Measurements from ENCODE around the gene SDC1.
A peak's percentile ranks its signal among the peaks of the same experiment; 100 is the strongest.

DNA sequence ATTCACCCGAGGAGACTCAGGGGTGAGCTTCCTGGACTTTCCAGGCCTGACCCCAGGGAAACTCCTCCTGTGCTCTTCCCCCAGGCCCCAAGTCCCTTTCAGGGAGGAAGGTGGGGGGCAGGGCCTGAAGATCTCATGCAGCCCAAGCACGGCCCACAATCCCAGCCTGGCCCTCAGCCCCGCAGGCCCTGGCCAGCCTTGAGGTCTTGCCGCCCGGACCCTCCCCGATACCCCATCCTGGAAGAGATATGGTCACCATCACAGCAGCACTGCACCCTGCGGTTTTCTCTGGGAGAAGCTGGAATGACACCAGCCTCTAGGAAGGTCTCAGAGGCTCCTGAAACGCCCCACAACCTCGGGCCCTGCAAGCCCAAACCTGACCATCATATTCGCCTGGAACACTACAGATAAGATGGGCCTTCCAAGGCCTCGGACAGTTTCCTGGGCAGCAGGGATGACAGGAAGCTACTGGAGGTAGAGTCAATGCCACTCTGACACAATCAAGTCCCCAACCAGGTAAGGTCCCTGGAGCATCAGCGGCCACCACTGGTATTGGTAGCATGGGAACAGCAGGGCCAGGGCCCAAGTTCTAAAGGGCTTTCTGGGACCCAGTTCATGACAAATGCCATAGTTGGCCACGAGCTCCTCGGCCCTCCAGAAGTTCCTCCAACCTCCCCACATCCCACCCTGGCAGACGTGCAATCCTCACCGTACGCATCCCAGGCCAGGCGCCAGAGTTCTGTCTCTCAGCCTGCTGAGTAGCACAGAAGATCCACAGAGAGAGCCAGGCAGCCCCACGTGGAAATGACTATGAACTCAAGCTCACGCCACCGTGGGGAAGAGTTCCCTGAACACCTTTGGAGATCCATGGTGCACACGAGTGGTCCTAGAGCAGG is 8.6 kb downstream of the SDC1 start:
- TF ChIP-seq, protein P1, sequence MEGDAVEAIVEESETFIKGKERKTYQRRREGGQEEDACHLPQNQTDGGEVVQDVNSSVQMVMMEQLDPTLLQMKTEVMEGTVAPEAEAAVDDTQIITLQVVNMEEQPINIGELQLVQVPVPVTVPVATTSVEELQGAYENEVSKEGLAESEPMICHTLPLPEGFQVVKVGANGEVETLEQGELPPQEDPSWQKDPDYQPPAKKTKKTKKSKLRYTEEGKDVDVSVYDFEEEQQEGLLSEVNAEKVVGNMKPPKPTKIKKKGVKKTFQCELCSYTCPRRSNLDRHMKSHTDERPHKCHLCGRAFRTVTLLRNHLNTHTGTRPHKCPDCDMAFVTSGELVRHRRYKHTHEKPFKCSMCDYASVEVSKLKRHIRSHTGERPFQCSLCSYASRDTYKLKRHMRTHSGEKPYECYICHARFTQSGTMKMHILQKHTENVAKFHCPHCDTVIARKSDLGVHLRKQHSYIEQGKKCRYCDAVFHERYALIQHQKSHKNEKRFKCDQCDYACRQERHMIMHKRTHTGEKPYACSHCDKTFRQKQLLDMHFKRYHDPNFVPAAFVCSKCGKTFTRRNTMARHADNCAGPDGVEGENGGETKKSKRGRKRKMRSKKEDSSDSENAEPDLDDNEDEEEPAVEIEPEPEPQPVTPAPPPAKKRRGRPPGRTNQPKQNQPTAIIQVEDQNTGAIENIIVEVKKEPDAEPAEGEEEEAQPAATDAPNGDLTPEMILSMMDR (IDR thresholded peaks at IDR 0.05) = no peak
- TF ChIP-seq POLR2A (IDR thresholded peaks at IDR 0.05) = peak; percentile 28

All from right lobe of liver (tissue), 4 donors.